Ovary (tissue), 3 donors: ENCODE results near the gene HLA-DMB.

ENCODE experiments used
- CTCF ChIP-seq, 3 donors: fragments of 450-650 bp in 2 of 3; fragments of 200-600 bp in 1 of 3; IDR thresholded peaks; one replicate each; pipeline versions ENCODE4 v1.5.1 to v1.8.0; 2016 to 2022; ENCODE audit warnings: antibody characterized with exemption in 3 of 3, mild to moderate bottlenecking in 1 of 3
- POLR2A ChIP-seq: fragments of 450-650 bp; IDR thresholded peaks from one replicate; pipeline ENCODE4 v1.6.1; 2017; ENCODE audit warnings: antibody characterized with exemption, mild to moderate bottlenecking, moderate library complexity
- donor health status: DM: no; HTN: no; CAD: no.

DNA sequence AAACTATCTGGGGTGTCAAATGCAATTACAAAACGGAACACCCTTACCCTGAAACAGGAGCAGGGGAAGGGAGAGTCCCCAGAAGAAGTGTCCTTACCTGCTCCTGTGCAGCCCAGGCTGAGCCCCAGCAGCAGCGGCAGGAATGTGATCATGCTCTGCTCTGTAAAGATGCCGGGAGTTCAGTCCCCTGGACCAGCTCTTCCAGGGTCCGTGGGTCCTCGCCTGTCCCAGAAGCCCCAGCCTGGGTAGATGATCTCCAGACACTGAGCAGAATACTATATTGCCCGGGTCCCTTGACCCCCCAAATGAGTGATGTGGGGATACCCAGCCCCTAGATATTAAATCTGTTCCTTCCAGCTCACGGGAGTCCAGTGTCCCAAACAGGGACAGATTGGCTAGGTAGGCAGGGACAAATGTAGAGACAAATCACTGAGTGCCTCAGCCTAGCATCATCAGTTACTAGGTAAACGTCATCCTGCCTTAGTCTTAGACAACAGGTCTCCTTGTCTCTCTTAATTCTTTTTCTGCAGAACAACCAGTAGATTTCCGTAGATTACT is at the start of gene HLA-DMB:
- TF ChIP-seq CTCF (IDR thresholded peaks at IDR 0.05) (no peak), POLR2A (no peak)
